NCI-H1417 treated with DMSO at 0.1 percent for 48 hours (cell line): ENCODE measurements around the gene ZFP69.
"Not testable (repeated sequence)": the region's sequence is repeated elsewhere in the genome, so short reads cannot be mapped to it uniquely, and the experiment has no call there.

Experiments used
- DNase-seq: peaks from one replicate; lab custom pipeline; 2025; lab: John Stamatoyannopoulos, UW

The ZFP69 gene

GRCh38 chr1:40476924-40477677, at the start of gene ZFP69:
TSS of gene ZFP69 (plus strand) at chr1:40477290. CDS start at chr1:40479362, 2,072 bp downstream.
- peak; percentile 13 for DNase-seq

DNA sequence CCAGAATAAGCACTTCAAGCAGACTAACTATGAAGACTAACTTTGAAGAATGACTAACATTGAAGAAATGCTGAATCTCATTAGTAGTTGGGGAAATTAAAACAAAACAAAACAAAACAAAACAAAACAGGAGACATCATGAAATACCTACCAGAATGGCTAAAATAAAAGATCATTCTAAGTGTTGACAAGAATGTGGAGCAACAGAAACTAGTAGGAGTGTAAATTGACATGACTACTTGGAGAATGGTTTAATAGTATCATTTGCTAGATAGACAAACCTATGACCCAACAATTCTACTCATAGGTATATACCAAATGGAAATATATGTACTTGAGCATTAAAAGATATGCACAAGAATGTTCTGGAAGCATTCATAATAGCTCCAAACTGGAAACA, 45.7 kb upstream of the ZFP69 start:
- no peak for DNase-seq

- no peak for DNase-seq
Observed at GRCh38 chr1:40432644-40433390, 44.3 kb upstream of the ZFP69 start.

- DNase-seq, result no peak
Observed at GRCh38 chr1:40435471-40435870, 41.6 kb upstream of the ZFP69 start.

GRCh38 chr1:40435876-40436275, 41.2 kb upstream of the ZFP69 start:
- no peak for DNase-seq

- no peak for DNase-seq
Observed at GRCh38 chr1:40438391-40439015, 38.6 kb upstream of the ZFP69 start.

- no peak for DNase-seq
Observed at GRCh38 chr1:40439247-40439646, 37.8 kb upstream of the ZFP69 start.

GRCh38 chr1:40449684-40450494, 27.2 kb upstream of the ZFP69 start, which contains the start of gene ZFP69B:
TSS of gene ZFP69B (plus strand) at chr1:40450476. CDS start at chr1:40450962, 486 bp downstream.
- DNase-seq, result peak; percentile 39

DNA sequence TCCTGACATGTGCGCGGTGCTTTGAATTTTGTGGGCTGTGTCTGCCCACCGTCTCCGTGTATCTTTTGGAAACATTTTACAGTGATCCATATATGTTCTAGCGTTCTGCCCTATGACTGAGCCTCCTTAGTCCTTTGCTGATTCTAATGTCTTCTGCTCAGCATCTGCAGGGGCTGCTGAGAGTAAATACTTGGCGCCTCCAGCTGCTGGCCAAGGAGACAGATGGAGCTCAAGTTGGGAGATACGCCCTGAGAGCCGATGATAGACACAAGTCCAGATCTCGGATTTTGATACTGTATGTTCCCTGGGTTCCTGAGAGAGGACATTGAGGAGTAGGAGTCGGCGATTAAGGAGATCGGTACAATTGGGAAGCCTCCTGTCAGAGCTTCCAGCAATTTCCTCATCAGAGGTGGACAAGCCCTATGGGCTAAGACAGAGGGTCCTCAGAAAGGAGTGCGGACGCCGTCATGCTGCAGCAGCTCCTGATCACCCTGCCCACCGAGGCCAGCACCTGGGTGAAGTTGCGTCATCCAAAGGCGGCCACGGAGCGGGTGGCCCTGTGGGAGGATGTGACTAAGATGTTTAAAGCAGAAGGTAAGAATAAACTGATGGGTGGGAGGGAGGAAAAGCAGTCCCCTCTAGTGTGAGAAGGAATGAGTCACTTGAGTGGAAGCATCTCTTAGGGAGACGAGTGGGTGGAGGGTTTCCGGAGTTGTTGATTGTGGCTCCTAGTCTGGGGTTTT, 26.4 kb upstream of the ZFP69 start:
- DNase-seq, result no peak

- DNase-seq, result no peak
Observed at GRCh38 chr1:40451238-40451585, 25.9 kb upstream of the ZFP69 start.

GRCh38 chr1:40454873-40455272, 22.2 kb upstream of the ZFP69 start:
- no peak for DNase-seq

DNA sequence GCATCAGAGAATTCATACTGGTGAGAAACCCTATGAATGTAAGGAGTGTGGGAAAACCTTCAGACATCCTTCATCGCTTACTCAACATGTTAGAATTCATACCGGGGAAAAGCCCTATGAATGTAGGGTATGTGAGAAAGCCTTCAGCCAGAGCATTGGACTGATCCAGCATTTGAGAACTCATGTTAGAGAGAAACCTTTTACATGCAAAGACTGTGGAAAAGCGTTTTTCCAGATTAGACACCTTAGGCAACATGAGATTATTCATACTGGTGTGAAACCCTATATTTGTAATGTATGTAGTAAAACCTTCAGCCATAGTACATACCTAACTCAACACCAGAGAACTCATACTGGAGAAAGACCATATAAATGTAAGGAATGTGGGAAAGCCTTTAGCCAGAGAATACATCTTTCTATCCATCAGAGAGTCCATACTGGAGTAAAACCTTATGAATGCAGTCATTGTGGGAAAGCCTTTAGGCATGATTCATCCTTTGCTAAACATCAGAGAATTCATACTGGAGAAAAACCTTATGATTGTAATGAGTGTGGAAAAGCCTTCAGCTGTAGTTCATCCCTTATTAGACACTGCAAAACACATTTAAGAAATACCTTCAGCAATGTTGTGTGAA, 14.0 kb upstream of the ZFP69 start:
- no peak for DNase-seq

DNA sequence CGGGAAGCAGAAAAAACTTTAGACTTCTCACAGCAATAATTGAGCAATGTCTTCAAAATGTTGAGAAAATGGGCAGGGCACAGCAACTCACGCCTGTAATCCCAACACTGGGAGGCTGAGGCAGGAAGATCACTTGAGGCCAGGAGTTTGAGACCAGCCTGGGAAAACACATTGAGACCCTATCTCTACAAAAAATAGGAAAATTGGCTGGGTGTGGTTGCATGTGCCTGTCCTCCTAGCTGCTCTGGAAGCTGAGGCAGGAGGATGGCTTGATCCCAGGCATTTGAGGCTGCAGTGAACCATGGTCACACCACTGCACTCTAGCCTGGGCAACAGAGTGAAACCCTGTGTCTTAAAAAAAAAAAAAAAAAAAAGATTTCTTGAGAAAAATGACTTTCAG, 7.8 kb upstream of the ZFP69 start:
- DNase-seq, result no peak

GRCh38 chr1:40475268-40475667, 1.8 kb upstream of the ZFP69 start:
- no peak for DNase-seq

- no peak for DNase-seq
Observed at GRCh38 chr1:40477678-40478053, 576 bp downstream of the ZFP69 start.

GRCh38 chr1:40478276-40478675, 1.2 kb downstream of the ZFP69 start:
- DNase-seq, result no peak

DNA sequence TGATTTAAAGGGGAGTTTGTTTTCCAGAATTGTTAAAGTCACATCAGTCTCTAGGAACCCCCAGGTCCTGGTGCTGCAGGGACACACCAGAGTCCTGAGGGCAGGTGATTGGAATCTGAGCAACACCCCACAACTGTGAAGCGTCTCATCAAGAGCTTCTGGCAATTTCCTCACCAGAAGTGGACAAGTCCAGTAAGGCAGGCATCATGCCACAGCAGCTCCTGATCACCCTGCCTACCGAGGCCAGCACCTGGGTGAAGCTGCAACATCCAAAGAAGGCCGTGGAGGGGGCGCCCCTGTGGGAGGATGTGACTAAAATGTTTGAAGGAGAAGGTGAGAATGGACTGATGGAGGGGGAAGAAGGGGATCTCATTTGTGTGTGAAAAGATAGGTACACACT, 2.1 kb downstream of the ZFP69 start:
- no peak for DNase-seq

- DNase-seq, result no peak
Observed at GRCh38 chr1:40495315-40495903, 18.3 kb downstream of the ZFP69 start.

DNA sequence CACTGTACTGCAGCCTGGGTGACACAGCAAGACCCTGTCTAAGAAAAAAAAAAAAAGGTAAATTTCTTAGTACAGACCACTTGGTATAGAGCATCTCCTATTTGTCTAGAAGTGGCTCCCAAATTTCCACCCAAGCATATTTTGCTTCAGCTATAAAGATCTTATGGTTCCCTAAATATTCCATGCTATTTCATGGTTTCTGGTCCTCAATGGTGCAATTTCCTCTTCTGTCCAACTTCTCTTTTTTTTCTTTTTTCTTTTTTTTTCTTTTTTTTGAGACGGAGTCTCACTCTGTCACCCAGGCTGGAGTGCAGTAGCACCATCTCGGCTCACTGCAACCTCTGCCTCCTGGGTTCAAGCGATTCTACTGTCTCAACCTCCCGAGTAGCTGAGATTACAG, 25.6 kb downstream of the ZFP69 start:
- not testable (repeated sequence) for DNase-seq

GRCh38 chr1:40507973-40508372, 30.9 kb downstream of the ZFP69 start:
- no peak for DNase-seq
